GM19452 (cell line): Measurements from ENCODE around the gene TMEM52.

Experiments used
- ATAC-seq: cut with Tn5 transposase; IDR thresholded peaks from one replicate; pipeline ENCODE4 v1.9.1; 2021; ENCODE audit not compliant: unreplicated experiment

The TMEM52 gene

DNA sequence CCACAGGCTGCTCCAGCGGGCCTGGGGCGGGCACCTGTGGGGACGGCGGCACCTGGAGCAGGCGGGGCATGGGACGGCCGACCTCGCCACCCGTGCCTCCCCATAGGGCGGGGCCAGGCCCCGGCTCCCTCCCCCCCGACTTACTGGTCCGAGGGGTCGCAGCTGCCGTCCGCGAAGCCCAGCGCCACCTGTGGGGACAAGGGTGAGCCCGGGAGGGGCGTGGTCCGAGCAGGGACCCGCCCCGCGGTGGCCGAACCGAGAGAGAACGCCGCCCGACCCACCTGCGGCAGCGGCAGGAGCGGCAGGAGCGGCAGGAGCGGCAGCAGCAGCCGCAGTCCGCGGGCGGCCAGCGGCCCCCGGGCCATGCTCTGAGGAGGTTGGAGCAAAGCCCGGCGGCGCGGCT, at the start of gene TMEM52:
Gene TMEM52 (minus strand): TSS at position 379 of the 403 bp plus-strand sequence. CDS start 14 bp downstream, at position 365.
- ATAC-seq, result peak; percentile 39

- ATAC-seq, result no peak
These were observed 48.8 kb upstream of the TMEM52 start for GRCh38 chr1:1967879-1968278.

- no peak for ATAC-seq
These were observed 48.1 kb upstream of the TMEM52 start for GRCh38 chr1:1967151-1967550.

DNA sequence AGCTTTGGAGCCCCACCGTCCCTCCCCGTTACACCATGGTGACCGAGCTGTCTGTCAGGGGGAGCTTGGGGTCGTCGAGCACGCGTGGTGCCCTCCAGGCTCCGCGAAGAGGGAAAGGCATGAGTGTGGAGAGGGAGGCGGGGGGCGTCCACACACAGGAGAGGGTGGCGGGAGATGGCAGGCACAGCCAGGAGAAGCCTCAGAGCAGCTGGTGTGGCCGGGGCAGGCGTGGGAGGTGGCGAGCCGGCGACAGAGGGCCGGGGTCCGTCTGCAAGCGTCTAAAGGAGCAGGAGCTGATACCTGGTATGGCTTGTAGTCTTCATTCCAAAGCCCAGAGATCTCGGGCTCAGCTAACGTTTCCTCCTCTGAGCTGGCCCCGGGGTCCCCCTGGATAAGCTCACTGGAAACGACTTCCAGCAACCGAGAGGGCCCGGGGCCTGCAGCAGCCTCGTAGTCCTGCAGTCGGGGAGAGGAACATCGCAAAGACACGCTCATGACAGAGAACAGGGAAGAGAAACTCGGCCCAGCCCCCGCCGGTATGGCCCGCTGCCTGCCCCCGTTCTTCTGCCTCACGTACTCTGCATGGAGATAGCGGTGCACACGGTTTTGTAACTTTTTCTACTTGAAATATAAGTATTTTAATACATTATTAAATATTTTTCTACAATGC, 47.1 kb upstream of the TMEM52 start:
- ATAC-seq, result no peak

DNA sequence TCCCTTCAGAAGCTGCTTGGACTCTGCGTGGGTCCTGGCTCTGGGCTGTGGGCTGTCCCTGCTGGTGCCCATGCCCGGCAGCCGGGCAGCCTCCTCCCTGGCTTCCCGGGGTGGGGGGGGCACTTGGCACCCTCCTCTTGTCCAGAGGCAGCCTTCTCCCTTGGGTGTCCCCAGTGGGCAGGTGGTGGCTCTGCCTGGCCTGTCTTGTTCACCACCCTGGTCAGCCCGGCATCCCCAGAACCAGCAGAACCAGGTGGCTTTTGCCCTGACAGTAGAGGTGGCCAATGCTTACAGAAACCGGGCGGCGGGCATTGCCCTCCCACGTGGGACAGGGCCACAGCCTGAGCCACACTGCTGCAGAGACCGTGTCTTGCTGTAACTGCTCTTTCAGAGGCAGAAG, 46.5 kb upstream of the TMEM52 start:
- no peak for ATAC-seq

DNA sequence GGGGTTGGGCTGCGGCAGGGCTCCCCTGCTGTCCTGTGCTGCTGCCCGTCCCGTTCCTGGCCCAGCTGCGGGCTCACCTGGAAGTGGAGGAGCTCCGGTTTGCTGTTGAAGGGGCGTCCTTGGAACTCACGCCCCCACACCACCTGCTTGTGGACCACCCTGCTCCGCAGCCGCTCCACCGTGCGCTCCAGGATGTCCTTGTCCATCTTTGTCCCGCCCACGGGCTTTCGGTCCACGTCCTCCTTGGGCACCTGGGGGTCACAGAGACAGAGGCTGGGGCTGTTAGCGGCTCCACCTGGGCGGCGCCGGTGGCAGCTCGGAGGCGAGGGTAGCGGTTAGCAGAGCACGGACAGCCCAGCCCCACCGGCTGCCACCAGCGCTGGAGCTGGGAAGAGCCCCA, 45.7 kb upstream of the TMEM52 start:
- ATAC-seq, result no peak

DNA sequence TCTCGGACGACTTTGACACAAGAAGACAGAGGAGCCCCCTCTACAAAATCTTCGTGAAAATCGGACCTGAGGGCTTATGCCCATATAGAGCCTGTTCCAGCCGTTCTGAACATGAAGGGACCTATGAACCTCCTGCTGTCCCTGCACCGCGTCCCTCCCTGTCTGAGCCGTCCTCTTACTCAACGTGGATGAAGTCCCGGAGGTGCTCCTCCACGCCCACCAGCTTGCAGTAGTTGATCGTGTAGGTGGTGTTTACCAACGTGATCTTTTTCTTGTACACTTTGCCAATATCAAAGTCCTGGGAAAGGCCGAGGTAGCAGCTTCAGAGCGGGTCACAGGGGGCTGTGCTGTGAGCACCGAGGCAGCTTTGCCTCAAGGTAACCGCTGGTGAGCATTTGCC, 44.5 kb upstream of the TMEM52 start:
- no peak for ATAC-seq

DNA sequence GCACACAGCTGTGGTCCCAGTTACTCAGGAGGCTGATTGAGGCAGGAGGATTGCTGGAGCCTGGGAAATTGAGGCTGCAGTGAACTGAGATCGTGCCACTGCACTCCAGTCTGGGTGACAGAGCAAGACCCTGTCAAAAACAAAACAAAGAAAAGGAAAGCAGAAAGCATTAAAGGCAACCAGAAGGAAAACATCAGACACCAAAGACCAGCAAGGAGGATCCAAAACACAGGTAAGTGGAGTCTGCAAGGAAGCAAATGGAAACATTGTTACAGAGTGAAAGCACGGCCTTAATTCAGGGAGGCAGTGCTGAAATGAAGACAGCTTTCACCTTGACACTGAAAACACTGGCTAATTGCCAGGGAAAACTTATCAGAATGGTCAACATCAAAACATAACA, 43.7 kb upstream of the TMEM52 start:
- no peak for ATAC-seq

DNA sequence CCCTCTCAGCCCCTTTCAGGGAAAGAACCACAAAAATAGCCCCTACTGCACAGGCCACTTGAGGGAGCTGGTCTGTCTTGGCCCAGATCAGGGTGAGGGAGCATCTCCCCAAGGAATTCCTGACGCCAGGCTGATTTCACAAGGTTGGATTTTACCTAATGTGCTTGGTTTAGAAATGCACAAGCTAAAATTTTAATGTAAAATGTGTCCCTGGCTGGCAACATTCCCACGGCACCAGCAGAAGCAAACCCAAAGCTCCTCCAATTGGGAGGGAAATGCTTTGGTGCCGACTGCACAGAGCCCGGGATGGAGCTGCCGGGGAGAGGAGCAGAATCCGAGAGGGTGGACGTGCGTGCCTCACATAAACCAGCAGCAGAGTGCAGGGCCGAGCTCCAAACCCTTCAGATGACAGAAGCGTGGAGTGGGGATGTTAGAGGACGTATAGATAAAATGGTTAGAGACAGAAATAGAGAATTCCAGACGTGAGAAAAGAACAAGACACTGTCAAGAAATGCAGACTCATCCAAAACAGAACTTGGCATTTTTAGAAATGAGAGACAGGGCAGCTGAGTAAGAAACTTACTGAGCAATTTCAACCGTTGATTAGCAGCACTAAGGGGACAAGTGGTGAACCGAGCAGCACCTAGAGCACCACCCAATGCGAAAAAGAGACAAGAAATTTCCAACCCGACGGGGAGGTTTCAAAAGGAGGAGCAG, 41.6 kb upstream of the TMEM52 start:
- no peak for ATAC-seq

- ATAC-seq, result no peak
These were observed 40.9 kb upstream of the TMEM52 start for GRCh38 chr1:1959840-1960479.

DNA sequence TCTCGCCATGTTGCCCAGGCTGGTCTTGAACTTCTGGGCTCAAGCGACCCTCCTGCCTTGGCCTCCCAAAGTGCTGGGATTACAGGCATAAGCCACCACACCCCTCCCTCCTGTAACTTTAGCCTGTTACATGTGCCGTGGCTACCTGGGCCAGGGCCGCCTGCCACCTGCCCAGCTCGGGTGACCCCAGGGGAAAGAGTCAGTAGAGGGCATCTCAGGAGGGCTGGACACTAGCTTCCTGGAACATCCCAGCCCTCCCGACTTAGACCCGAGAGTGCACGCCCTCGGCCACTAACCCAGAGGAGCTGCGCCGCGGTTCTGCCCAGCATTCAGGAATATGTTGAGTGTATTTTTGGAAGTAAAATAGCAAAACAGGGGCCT, 40.4 kb upstream of the TMEM52 start:
- no peak for ATAC-seq

DNA sequence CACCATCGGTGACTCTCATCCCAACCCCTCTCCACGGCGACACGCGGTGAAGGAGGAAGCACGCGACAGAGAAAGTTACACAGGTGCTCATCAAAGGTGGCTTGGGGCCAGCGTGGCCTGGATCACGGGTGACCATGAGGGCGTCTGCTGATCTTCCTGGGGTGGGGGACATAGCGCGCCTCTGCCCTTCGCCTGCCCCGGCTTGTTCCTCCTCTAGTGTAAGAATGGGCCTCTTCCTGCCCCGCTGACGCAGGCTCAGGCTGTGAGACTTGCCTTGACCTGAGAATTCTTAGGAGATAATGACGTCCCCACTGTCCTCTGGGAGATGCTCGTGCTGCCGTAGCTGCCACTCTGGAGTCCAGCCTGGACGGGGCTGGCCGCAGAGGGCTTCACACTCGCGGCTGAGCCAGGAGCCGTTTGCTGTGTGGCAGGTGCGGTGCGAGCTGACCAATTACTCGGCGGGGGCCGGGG, 39.0 kb upstream of the TMEM52 start:
- no peak for ATAC-seq

GRCh38 chr1:1957533-1957961, 38.5 kb upstream of the TMEM52 start:
- no peak for ATAC-seq

DNA sequence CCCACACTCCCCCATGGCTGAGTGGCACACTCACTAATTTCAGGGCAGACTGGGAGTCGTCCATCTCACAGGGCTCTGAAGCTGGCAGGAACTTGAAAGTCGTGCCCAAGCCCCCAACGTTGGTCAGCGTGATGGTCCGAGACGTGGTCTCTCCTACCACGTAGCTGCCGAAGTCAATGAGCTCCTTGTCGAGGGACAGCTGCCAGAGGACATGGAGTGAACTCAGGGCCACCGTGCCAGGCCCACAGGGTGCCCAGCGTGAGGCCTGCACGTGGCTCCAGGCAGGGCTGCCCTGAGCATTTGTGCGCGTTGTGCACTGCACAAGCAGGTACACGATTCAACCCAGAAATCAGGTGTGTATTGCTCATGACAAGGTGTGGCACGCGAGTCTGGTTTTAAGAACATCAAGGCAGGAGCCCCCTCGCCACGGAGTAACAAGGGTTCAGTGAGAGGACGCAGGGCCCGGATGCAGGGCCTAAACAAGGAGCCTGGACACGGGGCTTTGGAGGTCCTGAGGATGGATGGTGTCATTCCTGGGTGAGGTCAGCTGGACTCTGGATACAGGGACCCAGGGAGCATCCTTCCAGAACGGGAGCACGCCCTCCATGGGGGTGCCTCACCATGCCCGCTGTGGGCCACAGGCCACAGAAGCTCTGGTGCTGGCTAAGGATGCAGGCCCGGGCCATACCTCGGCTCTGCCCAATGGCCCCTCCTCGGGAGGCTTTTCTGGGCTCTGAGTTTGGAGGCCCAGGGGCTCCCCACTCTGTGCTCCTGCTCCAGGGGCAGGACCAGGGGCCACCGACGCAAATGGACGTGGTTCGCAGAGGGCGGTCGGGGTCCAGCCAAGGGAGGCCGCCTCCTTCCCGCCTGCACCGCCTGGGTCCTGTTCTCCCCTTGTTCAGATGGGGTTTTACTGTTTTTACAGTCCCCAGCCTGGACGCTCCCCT, 37.8 kb upstream of the TMEM52 start:
- no peak for ATAC-seq

DNA sequence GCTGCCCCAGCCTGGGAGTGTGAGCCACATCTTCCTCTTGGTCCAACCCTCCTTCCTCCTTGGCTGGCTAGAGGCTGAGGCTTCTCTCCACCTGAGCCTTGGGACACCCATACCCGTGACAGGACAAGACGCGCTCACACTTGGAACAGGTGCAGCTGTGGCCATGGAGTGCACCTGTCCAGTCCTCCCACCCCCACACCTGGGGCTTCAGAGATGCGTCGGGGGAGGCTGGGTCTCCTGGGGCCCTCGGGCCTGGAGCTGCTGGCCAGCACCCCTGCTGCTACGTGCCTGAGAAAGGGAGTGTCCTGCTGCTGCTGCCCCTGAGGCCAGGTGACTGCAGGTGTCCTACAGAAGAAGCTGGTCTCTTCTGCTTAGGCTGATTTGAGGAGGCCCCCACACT, 37.0 kb upstream of the TMEM52 start:
- ATAC-seq, result no peak

DNA sequence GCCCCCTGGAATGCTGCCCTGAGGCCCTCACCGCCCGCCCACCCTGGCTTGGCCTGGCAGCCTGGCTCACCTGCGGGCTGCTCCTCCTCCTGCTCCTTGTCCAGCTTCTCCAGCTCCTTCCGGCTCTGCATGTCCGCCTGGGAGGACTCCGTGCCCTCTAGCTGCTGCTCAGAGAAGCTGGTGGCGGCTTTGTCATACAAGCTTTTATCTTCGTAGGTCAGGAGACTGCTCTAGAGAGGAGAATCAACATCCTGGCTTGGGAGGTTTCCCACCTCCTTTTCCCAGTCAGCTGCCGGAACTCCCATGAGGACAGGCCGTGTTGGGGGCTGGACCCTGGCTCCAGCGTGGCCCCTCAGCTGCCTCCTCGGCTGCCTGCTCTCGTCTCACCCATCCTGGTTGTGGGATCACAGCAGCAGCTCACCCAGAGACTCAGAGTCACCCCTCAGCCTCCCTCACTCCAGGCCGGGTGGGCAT, 36.6 kb upstream of the TMEM52 start:
- no peak for ATAC-seq

DNA sequence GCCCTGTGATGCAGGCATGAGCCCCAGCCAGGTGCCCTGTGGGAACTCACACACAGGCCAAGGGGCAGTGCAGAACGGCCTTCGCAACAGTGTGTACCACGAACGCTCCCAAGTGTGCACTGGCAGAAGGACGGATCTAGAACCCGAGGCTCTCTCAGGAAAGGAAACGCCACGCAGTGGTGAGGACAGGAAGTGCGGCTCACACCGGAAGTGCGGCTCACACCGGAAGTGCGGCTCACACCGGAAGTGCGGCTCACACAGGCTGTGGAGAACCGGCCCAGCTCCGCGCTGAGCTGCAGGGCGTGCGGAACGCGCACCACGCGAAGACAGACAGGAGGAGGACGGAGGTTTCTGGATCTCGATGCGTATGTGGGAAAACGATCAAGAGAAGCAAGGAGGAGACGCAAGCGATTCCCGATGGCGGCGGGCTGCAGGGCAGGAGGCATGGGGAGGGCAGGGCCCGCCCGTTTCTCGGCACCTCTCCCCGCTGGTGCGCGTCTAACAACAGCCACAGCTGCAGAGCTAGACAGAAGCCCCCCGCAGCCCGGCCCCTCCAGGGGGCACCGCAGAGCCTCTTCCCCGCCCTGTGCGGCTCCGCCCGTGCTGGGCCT, 35.9 kb upstream of the TMEM52 start:
- no peak for ATAC-seq

DNA sequence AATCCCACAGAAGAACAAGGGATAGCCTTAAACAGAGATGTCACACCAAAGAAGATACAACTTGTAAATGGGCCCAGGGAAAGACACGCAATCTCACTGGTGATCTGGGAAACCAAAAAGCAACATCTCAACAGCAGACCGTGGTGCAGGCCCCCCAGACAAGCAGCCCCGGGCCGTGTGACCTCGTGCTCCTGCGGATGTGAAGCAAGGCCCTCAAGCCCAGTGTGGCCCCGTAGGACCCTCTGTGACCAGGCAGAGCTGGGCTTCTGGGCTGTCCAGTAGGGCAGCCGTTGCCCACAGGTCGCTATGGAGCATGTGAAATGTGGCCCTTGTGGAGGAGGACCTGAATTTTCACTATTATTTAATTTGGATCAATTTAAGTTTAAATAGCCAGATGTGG, 34.9 kb upstream of the TMEM52 start:
- no peak for ATAC-seq

DNA sequence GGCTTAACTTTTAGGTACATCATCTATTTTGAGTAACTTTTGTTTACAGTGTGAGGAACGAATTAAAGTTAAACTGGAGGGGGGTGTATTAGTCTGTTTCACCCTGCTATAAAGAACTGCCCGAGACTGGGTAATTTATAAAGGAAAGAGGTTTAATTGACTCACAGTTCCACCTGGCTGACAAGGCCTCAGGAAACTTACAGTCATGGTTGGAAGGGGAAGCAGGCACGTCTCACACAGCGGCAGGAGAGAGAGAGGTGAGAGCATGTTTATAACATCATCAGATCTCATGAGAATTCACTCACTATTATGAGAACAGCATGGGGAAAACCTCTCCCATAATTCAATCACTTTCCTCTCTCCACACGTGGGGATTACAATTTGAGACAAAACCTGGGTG, 31.9 kb upstream of the TMEM52 start:
- ATAC-seq, result no peak

DNA sequence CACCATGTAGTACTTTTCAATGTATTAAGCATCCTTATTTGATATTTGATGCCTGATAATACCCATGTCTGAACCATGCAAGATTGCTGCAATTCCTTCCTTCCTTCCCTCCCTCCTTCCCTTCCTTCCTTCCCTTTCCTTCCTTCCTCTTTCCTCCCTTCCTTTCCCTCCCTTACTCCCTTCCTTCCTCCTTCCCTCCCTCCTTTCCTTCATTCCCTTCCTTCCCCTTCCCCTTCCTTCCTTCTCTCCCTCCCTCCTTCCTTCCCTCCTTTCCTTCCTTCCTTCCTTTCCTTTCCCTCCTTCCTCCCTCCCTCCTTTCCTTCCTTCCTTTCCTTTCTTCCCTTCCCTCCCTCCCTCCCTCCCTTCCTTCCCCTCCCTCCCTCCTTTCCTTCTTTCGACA, 29.7 kb upstream of the TMEM52 start:
- no peak for ATAC-seq

DNA sequence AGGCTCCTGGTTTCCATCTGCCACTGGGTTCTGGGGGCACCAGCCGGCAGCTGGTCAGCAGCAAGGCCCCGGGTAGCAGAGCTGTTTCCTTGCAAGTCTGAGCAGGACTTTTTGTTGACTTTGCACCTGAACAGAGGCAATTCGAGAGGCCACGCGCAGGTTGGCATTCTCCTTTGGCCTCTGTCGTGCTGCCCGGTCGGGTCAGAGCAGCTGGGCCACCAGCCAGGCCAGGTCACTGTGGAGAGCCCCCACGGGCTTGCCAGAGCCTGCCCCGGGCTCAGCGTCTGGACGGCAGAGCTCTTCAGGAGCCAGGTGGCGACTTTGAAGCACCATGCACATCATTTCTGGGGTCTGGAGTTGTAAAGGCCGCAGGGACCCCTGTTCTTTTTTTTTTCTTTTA, 28.4 kb upstream of the TMEM52 start:
- no peak for ATAC-seq
